A549 (cell line): Measurements from ENCODE around the gene ZNF428. TPM values are rescaled to one million over a fixed set of nuclear protein-coding genes. Genes with fewer than 3 reads are reported as not detected.

Experiments
- ATAC-seq, 2 experiments: fragments of 200-7000 bp in 1 of 2; fragments of >200 bp in 1 of 2; cut with Nextera tagmentation in 1 of 2; cut with Tn5 transposase in 1 of 2; 3 replicates each; pipeline versions ENCODE4 v1.8.0 to v1.9.1; 2018 to 2020; ENCODE audit warnings: mild to moderate bottlenecking in 1 of 2, moderate library complexity in 1 of 2
- CTCF ChIA-PET: fragments of 300-600 bp; sonication (Branson Sonifier 250); formaldehyde crosslinking; extraction: SDS; loops from one replicate; lab custom pipeline; 2021; ENCODE audit warnings: antibody characterized with exemption, inconsistent platforms; lab: Yijun Ruan, JAX
- POLR2A ChIA-PET: fragments of 350-600 bp; formaldehyde crosslinking; extraction: SDS; loops from one replicate; lab custom pipeline; 2021; ENCODE audit warnings: antibody characterized with exemption, inconsistent platforms; lab: Yijun Ruan, JAX
- DNase-seq, 2 experiments: peaks; one replicate each; pipeline versions ENCODE4 v3.0.0 to v3.0.0-alpha.2; 2011 to 2016; ENCODE audit warnings: low read depth in 1 of 2, low spot score in 1 of 2
- FAIRE-seq: peaks from 2 replicates; lab custom pipeline; 2011; peaks lifted over from hg19 to GRCh38; lab: Jason Lieb, UNC
- H3K27ac ChIP-seq, 2 experiments: fragments of >200 bp; sonication (Bioruptor Twin); formaldehyde crosslinking; 3 replicates each; pipeline ENCODE4 v1.5.1; 2016 to 2017
- H3K4me1 ChIP-seq: fragments of >200 bp; sonication (Bioruptor Twin); formaldehyde crosslinking; 3 replicates; pipeline ENCODE4 v1.6.1; 2016
- H3K4me2 ChIP-seq: fragments of >200 bp; sonication (Bioruptor Twin); formaldehyde crosslinking; 3 replicates; pipeline ENCODE4 v1.6.1; 2016
- H3K4me3 ChIP-seq: fragments of >200 bp; sonication (Bioruptor Twin); formaldehyde crosslinking; 3 replicates; pipeline ENCODE4 v1.5.1; 2016
- H3K9me3 ChIP-seq: fragments of >200 bp; sonication (Bioruptor Twin); formaldehyde crosslinking; 3 replicates; pipeline ENCODE4 v1.6.1; 2016
- EHMT2 ChIP-seq: fragments of 200-600 bp; sonication (generic); IDR thresholded peaks from 2 replicates; pipeline ENCODE4 v1.6.1; 2016; ENCODE audit warnings: antibody characterized with exemption, low read depth, mild to moderate bottlenecking, moderate library complexity
- EP300 ChIP-seq, 2 experiments: fragments of >200 bp; sonication (Bioruptor Twin); formaldehyde crosslinking; IDR thresholded peaks; 2 replicates in 1 of 2; 3 replicates in 1 of 2; pipeline ENCODE4 v1.6.1; 2016 to 2017
- ESRRA ChIP-seq: fragments of 150-350 bp; IDR thresholded peaks from 2 replicates; pipeline ENCODE4 v1.6.1; 2014; ENCODE audit warnings: mild to moderate bottlenecking, low read length, borderline replicate concordance
- HEYL ChIP-seq: fragments of 250-450 bp; sonication (Bioruptor Pico); IDR thresholded peaks from 2 replicates; pipeline ENCODE4 v1.8.0; 2021; ENCODE audit warnings: mild to moderate bottlenecking, moderate library complexity
- KDM1A ChIP-seq: fragments of 200-600 bp; sonication (generic); IDR thresholded peaks from 2 replicates; pipeline ENCODE4 v1.6.1; 2016; ENCODE audit warnings: low read depth, mild to moderate bottlenecking
- MAFK ChIP-seq: fragments of 450-650 bp; IDR thresholded peaks from 2 replicates; pipeline ENCODE4 v1.6.1; 2014; ENCODE audit not compliant: partially characterized antibody
- MAZ ChIP-seq: fragments of 150-350 bp; IDR thresholded peaks from 2 replicates; pipeline ENCODE4 v1.6.1; 2014; ENCODE audit warnings: antibody characterized with exemption, low read depth, low read length, borderline replicate concordance
- NFE2L2 ChIP-seq: fragments of 150-350 bp; conservative IDR thresholded peaks from 2 replicates; pipeline ENCODE4 v1.6.1; 2014; ENCODE audit warnings: low read length
- PHF8 ChIP-seq: fragments of 200-600 bp; sonication (generic); IDR thresholded peaks from 2 replicates; pipeline ENCODE4 v1.6.1; 2016; ENCODE audit warnings: low read depth, mild to moderate bottlenecking, antibody characterized with exemption, moderate library complexity, borderline replicate concordance
- RAD21 ChIP-seq, 2 experiments: fragments of >200 bp in 1 of 2; sonication (Bioruptor Twin) in 1 of 2; formaldehyde crosslinking in 1 of 2; IDR thresholded peaks in 1 of 2; conservative IDR thresholded peaks in 1 of 2; 2 replicates in 1 of 2; 3 replicates in 1 of 2; pipeline ENCODE4 v1.6.1; 2012 to 2018; ENCODE audit warnings: inconsistent platforms in 1 of 2
- ZC3H11A ChIP-seq: fragments of 450-650 bp; IDR thresholded peaks from 2 replicates; pipeline ENCODE4 v1.6.1; 2014; ENCODE audit warnings: antibody characterized with exemption, mild to moderate bottlenecking
- ZSCAN20 ChIP-seq: fragments of 250-450 bp; sonication (Bioruptor Pico); IDR thresholded peaks from 2 replicates; pipeline ENCODE4 v1.8.0; 2022; ENCODE audit warnings: mild to moderate bottlenecking, moderate library complexity
- WGBS: methylation state at CpG from one replicate; pipeline ENCODE4 v1.1.6; 2017; ENCODE audit errors: missing lambda C conversion rate; 5-methylcytosine and 5-hydroxymethylcytosine counted together
- polyA plus RNA-seq, 4 experiments: library from polyadenylated mRNA; depleted of rRNA in 3 of 4; stranded (reverse); fragments of >200 nt; fragmentation: RNase III in 1 of 4; extraction: RNeasy Plus Mini Kit Qiagen cat#74134 plus additional on column Dnase treatment in 1 of 4; gene quantifications; 2 replicates in 3 of 4; 3 replicates in 1 of 4; pipeline ENCODE4 v1.2.3, GENCODE V29; 2011 to 2017
- TF ChIP-seq, protein P1 (sequence below): IDR thresholded peaks from 2 replicates; pipeline ENCODE4 v1.6.1; 2012
- TF ChIP-seq, protein P2 (sequence below): fragments of 250-450 bp; sonication (Bioruptor Pico); IDR thresholded peaks from 2 replicates; pipeline ENCODE4 v1.5.0; 2020; ENCODE audit warnings: low read depth, mild to moderate bottlenecking, moderate library complexity
- TF ChIP-seq, protein P3 (sequence below): fragments of 250-450 bp; sonication (Bioruptor Pico); IDR thresholded peaks from 2 replicates; pipeline ENCODE4 v1.5.0; 2021; ENCODE audit warnings: mild to moderate bottlenecking, moderate library complexity, borderline replicate concordance

The ZNF428 gene
- polyA plus RNA-seq, 2 of the 4 experiments (the other 2 are of a cell fraction) = 22.9 to 52.4 TPM

DNA sequence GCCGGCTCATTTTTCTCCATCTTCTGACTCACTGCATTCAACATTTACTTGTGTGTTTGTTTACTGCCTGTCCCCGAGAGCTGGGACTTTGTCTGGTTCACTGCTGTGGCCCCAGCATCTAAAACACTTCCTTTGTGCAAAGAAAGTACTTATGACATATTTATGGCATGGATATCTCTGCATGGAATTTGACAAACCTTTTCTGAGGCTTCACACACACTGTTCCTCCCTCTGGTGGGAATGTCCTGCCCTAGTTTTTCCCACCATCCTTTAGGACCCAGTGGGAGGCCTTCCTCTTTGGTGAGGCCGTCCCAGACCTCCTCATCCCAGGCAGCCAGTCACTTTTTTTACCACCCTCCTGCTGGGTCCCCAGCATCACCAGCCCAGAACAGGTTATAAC, 8.9 kb downstream of the ZNF428 start:
- TF ChIP-seq NFE2L2 (no peak), MAZ (no peak), ESRRA (no peak), HEYL (CRISPR knock-in tag) (no peak), EHMT2 (no peak), EP300 (IDR thresholded peaks at IDR 0.05) (no peak)
- Histone ChIP-seq H3K27ac (no peak overlapping the region), H3K4me1 (peaks cover 6% of the 10 kb centered on the region; the same call in 2 of the 3 replicates), H3K4me2 (no peak overlapping the region), H3K9me3 (no peaks in the 10 kb centered on the region), H3K4me3 (no peak overlapping the region)
- POLR2A ChIA-PET = no interaction called here
- FAIRE-seq = no peak
- peak in 1 of 2 experiments; percentile 20 for DNase-seq
- ATAC-seq = peak; percentile 27 to 53; a peak in 3 of 6 replicates
- 37% methylated on average over 3 of the region's 3 CpGs for WGBS
- CTCF ChIA-PET = interaction anchor here (0.9 to 2.4 kb wide), 3 partner anchors 11 to 157 kb away, joined by 3 to 7 read pairs (median 4); no protein-coding TSS in a partner anchor

DNA sequence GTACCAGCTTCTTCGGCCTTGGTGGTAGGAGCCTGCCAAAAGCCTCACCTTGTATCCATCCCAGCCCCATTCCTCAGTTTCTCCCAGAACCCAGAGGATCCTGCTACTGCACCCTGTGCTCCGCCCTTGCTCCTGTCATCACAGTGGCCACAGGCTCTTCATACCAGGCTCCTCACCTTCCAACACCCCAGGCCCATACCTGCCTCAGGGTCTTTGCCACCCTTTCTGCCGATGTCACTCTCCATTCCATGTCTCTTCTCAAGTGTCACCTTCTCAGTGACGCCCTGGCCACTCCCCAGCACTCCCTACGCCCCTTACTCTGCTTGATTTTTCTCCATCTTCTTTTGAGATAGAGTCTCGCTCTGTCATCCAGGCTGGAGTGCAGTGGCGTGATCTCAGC, 9.6 kb downstream of the ZNF428 start:
- no peak for ATAC-seq

DNA sequence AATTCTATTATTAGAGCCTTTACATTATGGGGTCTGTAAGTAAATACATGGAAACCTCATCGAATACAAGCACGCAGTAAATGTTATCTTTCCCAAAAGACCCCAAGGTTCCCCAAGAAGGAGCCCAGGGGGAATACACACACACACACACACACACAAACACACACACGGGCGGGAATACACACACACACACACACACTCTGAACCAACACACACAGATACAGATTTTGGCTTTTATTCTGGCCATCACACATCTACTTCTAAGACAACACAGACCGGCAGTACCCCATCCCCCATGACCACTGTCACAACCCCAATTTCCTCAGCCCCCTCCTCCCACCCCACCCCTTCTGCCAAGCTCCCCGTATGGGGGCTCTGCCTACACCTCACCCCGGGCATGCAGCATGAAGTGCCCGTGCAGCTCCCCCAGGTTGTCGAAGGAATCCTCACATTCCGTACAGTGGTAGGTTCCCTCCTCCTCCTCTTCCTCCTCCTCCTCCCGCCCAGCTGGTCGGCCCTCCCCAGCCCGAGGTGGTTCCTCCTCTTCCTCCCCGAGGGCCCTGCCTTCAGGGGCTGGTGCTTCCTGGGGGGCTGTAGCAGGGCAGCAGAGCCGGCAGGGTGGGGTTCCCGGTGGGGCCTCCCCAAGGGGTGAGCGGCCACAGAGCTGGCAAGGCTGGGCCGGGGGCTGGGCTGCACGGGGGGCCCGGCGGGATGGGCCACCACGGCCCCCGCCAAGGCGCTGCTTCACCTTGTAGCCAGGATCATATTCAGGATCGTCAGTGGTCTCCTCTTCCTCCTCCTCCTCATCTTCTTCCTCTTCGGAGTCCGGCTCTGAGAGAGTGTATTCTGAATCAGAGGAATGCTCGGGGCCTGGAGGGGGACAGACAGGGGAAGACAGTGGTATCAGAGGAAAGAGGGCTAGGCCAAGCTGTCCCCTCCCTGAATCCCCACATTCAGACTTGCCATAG, 11.9 kb downstream of the ZNF428 start:
- ChIA-PET POLR2A (interaction anchor here (0.8 kb wide), 1 partner anchor 32 kb away, joined by 3 read pairs; the partner anchor contains the start of genes PINLYP and XRCC1), CTCF (interaction anchor here (0.8 to 3.7 kb wide), 5 partner anchors 8 to 138 kb away, joined by 3 to 15 read pairs (median 6); partner anchors contain the start of genes IRGQ, PLAUR and ZNF576)
- Histone ChIP-seq H3K4me2 (no peak overlapping the region), H3K27ac (no peak overlapping the region), H3K4me3 (no peak overlapping the region), H3K9me3 (no peaks in the 10 kb centered on the region), H3K4me1 (peaks cover 6% of the 10 kb centered on the region; the same call in 2 of the 3 replicates)
- FAIRE-seq = no peak
- ATAC-seq = no peak; a peak in 1 of 6 replicates
- TF ChIP-seq ZC3H11A (no peak), PHF8 (no peak), RAD21 (conservative IDR thresholded peaks at IDR 0.05 in 1 of 2, IDR thresholded peaks at IDR 0.05 in 1 of 2) (no peak), ESRRA (no peak)
- TF ChIP-seq, protein P1, sequence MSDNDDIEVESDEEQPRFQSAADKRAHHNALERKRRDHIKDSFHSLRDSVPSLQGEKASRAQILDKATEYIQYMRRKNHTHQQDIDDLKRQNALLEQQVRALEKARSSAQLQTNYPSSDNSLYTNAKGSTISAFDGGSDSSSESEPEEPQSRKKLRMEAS = no peak
- WGBS = 94% methylated on average over 22 of the region's 28 CpGs
- no peak for DNase-seq

More for the DNA sequence above, 9.6 kb downstream of the ZNF428 start:
- no peak overlapping the region for H3K27ac ChIP-seq
- no peaks in the 10 kb centered on the region for H3K9me3 ChIP-seq
- H3K4me3 ChIP-seq = no peak overlapping the region
- ChIA-PET CTCF (interaction anchor here (0.8 to 2.4 kb wide), 4 partner anchors 10 to 158 kb away, joined by 3 to 7 read pairs (median 4); no protein-coding TSS in a partner anchor), POLR2A (no interaction called here)
- FAIRE-seq (no peak), DNase-seq (no peak)
- TF ChIP-seq MAFK (no peak), KDM1A (no peak), ZSCAN20 (CRISPR knock-in tag) (no peak)
- TF ChIP-seq, protein P2, sequence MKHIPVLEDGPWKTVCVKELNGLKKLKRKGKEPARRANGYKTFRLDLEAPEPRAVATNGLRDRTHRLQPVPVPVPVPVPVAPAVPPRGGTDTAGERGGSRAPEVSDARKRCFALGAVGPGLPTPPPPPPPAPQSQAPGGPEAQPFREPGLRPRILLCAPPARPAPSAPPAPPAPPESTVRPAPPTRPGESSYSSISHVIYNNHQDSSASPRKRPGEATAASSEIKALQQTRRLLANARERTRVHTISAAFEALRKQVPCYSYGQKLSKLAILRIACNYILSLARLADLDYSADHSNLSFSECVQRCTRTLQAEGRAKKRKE (CRISPR knock-in tag) = no peak
- TF ChIP-seq, protein P3, sequence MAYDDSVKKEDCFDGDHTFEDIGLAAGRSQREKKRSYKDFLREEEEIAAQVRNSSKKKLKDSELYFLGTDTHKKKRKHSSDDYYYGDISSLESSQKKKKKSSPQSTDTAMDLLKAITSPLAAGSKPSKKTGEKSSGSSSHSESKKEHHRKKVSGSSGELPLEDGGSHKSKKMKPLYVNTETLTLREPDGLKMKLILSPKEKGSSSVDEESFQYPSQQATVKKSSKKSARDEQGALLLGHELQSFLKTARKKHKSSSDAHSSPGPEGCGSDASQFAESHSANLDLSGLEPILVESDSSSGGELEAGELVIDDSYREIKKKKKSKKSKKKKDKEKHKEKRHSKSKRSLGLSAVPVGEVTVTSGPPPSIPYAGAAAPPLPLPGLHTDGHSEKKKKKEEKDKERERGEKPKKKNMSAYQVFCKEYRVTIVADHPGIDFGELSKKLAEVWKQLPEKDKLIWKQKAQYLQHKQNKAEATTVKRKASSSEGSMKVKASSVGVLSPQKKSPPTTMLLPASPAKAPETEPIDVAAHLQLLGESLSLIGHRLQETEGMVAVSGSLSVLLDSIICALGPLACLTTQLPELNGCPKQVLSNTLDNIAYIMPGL (CRISPR knock-in tag) = no peak
- TF ChIP-seq, protein P1 = no peak
- H3K4me1 ChIP-seq = peaks cover 6% of the 10 kb centered on the region; the same call in 2 of the 3 replicates
- WGBS = 81% methylated on average over 7 of the region's 7 CpGs
- H3K4me2 ChIP-seq = no peak overlapping the region
